Thymus (tissue), 11 donors: ENCODE measurements around the gene CFAP298. TPM values are rescaled to one million over a fixed set of nuclear protein-coding genes. Genes with fewer than 3 reads are reported as not detected.

ENCODE experiments used
- DNase-seq, 9 donors: peaks; one replicate each; pipeline ENCODE4 v3.0.0-alpha.2; 2013; ENCODE audit warnings: low spot score in 9 of 9, low read depth in 6 of 9, missing footprints in 1 of 9
- H3K27ac ChIP-seq, 2 donors: one replicate each; pipeline ENCODE4 v1.5.1; 2013; ENCODE audit warnings: control low read depth in 1 of 2, low read depth in 1 of 2, low read length in 1 of 2, mild to moderate bottlenecking in 1 of 2, moderate library complexity in 1 of 2
- H3K27me3 ChIP-seq, 2 donors: one replicate each; pipeline ENCODE4 v1.5.1; 2013; ENCODE audit warnings: low read length in 1 of 2; ENCODE audit not compliant: control insufficient read depth in 2 of 2, insufficient read depth in 1 of 2
- H3K36me3 ChIP-seq, 2 donors: one replicate each; pipeline ENCODE4 v1.5.1; 2013; ENCODE audit warnings: low read length in 1 of 2, mild to moderate bottlenecking in 1 of 2, moderate library complexity in 1 of 2; ENCODE audit not compliant: control insufficient read depth in 2 of 2, insufficient read depth in 2 of 2
- H3K4me1 ChIP-seq, 2 donors: one replicate each; pipeline ENCODE4 v1.5.1; 2013; ENCODE audit warnings: low read length in 2 of 2; ENCODE audit not compliant: control insufficient read depth in 2 of 2, insufficient read depth in 2 of 2
- H3K4me3 ChIP-seq, 2 donors: one replicate each; pipeline ENCODE4 v1.5.1; 2013; ENCODE audit warnings: low read length in 2 of 2, control low read depth in 1 of 2, mild to moderate bottlenecking in 1 of 2
- H3K9me3 ChIP-seq, 2 donors: one replicate each; pipeline ENCODE4 v1.5.1; 2013; ENCODE audit warnings: low read length in 1 of 2, mild to moderate bottlenecking in 1 of 2; ENCODE audit not compliant: control insufficient read depth in 2 of 2, insufficient read depth in 1 of 2
- WGBS: extraction: QIAGEN DNeasy Blood & Tissue Kit; methylation state at CpG from one replicate; pipeline ENCODE4 v1.1.7; 2013; 5-methylcytosine and 5-hydroxymethylcytosine counted together
- polyA plus RNA-seq: library from polyadenylated mRNA; stranded (reverse); fragments of 200-250 nt; gene quantifications from one replicate; pipeline ENCODE4 v1.2.3, GENCODE V29; 2013
- total RNA-seq: library from RNA; stranded (reverse); fragments of 120-200 nt; gene quantifications from one replicate; pipeline ENCODE4 v1.2.4, GENCODE V29; 2013
- donor health status: healthy.

The CFAP298 gene
- total and polyA plus RNA-seq, 2 donors, result 43.5 to 44.6 TPM

DNA sequence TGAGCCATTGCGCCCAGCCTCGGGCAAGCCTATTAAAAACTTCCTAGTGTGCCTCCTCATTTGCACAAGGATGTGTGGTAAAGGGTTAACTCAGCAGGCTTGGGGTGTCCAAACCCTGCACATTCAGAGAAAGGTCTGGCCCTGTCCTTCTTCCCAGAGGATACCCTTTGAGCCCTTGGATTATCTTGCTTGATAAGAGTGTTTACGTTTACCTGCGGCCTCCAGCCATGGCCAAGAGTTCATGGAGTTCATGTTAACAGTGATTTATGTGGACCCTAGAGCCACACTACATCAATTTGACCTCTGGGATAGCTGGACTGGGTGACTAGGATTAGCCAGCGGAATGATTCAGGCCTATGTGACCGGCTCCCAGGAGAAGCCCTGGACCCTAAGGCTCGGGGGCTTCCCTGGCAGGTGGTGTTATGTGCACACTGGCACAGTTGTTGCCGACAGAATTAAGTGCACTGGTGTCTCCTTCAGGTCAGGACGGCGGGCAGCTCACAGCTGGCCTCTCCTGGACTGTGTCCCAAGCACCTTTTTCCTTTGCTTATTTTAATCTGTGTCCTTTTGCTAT, 19.2 kb downstream of the CFAP298 start:
- peaks cover 0 to 3% of the 10 kb centered on the region in 2 donors for H3K36me3 ChIP-seq
- H3K9me3 ChIP-seq, result no peaks in the 10 kb centered on the region
- no peaks in the 10 kb centered on the region for H3K4me1 ChIP-seq
- DNase-seq, result no peak
- H3K27ac ChIP-seq, result no peak overlapping the region
- no peak overlapping the region for H3K4me3 ChIP-seq
- H3K27me3 ChIP-seq, result no peaks in the 10 kb centered on the region
- 96% methylated on average over 10 of the region's 10 CpGs for WGBS

GRCh38 chr21:32590130-32590529, 22.0 kb downstream of the CFAP298 start:
- Histone ChIP-seq H3K36me3 (no peaks in the 10 kb centered on the region), H3K27me3 (no peaks in the 10 kb centered on the region), H3K9me3 (no peaks in the 10 kb centered on the region), H3K27ac (no peak overlapping the region), H3K4me1 (no peaks in the 10 kb centered on the region), H3K4me3 (no peak overlapping the region)
- DNase-seq, result no peak
- 96% methylated on average over 4 of the region's 4 CpGs for WGBS

DNA sequence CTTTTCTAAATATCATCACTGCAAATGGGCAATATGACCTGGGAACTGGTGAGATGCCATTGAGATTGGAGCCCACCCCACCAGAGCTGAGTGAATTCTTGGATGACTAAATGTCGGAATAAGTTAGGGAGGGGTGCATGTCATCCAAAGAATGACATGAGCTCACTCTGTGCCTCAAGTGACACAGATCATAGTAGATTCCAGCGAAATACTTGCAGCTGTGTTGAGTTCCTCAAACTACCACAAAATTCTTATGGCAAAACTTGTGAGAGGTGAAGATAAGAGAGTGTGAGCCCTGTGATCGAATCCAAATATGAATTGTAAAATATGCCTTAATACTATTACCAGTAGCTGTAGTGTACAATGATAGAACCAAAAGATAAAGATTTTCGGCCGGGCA, 24.5 kb downstream of the CFAP298 start:
- H3K36me3 ChIP-seq, result no peaks in the 10 kb centered on the region
- H3K9me3 ChIP-seq, result no peaks in the 10 kb centered on the region
- no peaks in the 10 kb centered on the region for H3K4me1 ChIP-seq
- DNase-seq, result no peak
- no peak overlapping the region for H3K4me3 ChIP-seq
- WGBS, result 99% methylated on average over 5 of the region's 5 CpGs
- no peaks in the 10 kb centered on the region for H3K27me3 ChIP-seq
- H3K27ac ChIP-seq, result no peak overlapping the region

GRCh38 chr21:32587120-32587519, 25.1 kb downstream of the CFAP298 start:
- no peaks in the 10 kb centered on the region for H3K9me3 ChIP-seq
- no peak for DNase-seq
- H3K27ac ChIP-seq, result no peak overlapping the region
- no peaks in the 10 kb centered on the region for H3K4me1 ChIP-seq
- no peaks in the 10 kb centered on the region for H3K27me3 ChIP-seq
- H3K4me3 ChIP-seq, result no peak overlapping the region
- no peaks in the 10 kb centered on the region for H3K36me3 ChIP-seq
- 95% methylated on average over 13 of the region's 13 CpGs for WGBS

DNA sequence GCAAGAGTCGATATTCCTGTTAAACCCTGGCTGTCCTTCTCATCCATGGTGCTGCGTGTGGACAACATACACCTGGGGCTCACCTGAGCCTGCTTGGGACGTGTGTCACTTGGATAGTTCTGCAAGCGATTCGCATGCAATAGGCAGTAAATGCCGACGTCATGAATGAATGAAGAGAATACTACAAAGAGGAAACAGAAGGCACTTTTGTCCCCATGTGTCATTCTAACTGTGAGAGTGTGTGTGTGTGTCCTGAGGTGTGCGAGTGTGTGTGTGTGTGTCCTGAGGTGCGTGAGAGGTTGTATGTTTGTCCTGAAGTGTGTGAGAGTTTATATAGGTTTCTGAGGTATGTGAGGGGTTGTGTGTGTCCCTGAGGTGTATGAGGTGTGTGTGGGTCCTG, 26.2 kb downstream of the CFAP298 start:
- no peak for DNase-seq
- Histone ChIP-seq H3K4me3 (no peak overlapping the region), H3K27me3 (no peaks in the 10 kb centered on the region), H3K9me3 (no peaks in the 10 kb centered on the region), H3K36me3 (no peaks in the 10 kb centered on the region), H3K4me1 (no peaks in the 10 kb centered on the region), H3K27ac (no peak overlapping the region)
- 96% methylated on average over 9 of the region's 9 CpGs for WGBS

- DNase-seq, result no peak
- H3K4me3 ChIP-seq, result no peak within 1 kb of the TSS
- H3K27ac ChIP-seq, result no peak within 1 kb of the TSS
- WGBS, result 92% methylated on average over 17 of the region's 17 CpGs
- no peaks in the 10 kb centered on the region for H3K9me3 ChIP-seq
- H3K27me3 ChIP-seq, result no peaks in the 10 kb centered on the region
- no peaks in the 10 kb centered on the region for H3K4me1 ChIP-seq
- no peaks in the 10 kb centered on the region for H3K36me3 ChIP-seq
Measured at GRCh38 chr21:32585042-32585710, 27.0 kb downstream of the CFAP298 start, which contains the start of gene TCP10L. TSS of gene TCP10L (minus strand) at chr21:32585523. CDS start at chr21:32584304, 1,219 bp downstream.

GRCh38 chr21:32584472-32584871, 27.7 kb downstream of the CFAP298 start:
- H3K36me3 ChIP-seq, result no peaks in the 10 kb centered on the region
- H3K4me3 ChIP-seq, result no peak overlapping the region
- WGBS, result 89% methylated on average over 8 of the region's 8 CpGs
- no peaks in the 10 kb centered on the region for H3K9me3 ChIP-seq
- H3K4me1 ChIP-seq, result no peaks in the 10 kb centered on the region
- H3K27ac ChIP-seq, result no peak overlapping the region
- no peak for DNase-seq
- no peaks in the 10 kb centered on the region for H3K27me3 ChIP-seq

DNA sequence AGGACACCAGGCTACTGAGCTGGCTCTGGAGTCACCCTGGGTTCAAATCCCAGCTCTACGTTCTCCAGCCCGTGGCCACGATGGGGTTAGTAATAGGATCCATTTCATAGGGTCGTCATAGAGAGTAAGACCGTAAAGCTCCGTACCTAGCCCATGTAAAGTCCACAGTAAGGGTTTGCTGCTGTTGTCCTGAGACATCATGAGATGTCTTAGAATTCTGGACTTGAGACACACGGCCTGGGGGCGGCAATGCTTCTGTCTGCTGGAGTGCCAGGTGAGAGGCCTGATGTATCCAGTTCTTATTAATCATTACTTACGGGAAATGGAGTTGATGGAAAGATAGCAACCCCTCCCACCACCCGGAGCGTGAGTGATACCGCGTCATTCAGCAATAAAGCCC, 30.4 kb downstream of the CFAP298 start:
- no peak overlapping the region for H3K27ac ChIP-seq
- WGBS, result 97% methylated on average over 13 of the region's 13 CpGs
- H3K36me3 ChIP-seq, result no peaks in the 10 kb centered on the region
- no peak for DNase-seq
- no peaks in the 10 kb centered on the region for H3K9me3 ChIP-seq
- H3K4me3 ChIP-seq, result no peak overlapping the region
- H3K4me1 ChIP-seq, result peaks cover 4 to 12% of the 10 kb centered on the region in 2 donors
- peaks cover 0 to 2% of the 10 kb centered on the region in 2 donors for H3K27me3 ChIP-seq

DNA sequence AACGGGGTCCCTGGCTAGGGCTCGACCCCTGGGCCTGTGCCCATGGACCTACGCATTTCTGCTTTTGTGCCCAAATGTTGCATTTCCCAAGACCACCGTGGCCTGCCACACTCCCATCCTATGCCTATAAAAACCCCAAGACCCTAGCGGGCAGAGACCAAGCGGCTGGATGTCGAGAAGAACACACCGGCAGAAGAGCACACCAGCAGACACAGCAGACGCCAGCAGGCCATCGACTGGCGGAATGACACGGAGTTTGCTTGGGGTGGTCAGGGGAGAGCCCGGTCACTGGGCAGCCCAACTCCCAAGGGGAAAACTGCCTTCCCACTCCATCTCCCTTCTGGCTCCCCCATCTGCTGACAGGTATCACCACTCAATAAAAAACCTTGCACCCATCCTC, 31.2 kb downstream of the CFAP298 start:
- Histone ChIP-seq H3K27ac (no peak overlapping the region), H3K36me3 (no peaks in the 10 kb centered on the region), H3K4me1 (peaks cover 4 to 12% of the 10 kb centered on the region in 2 donors), H3K27me3 (peaks cover 0 to 2% of the 10 kb centered on the region in 2 donors), H3K4me3 (no peak overlapping the region), H3K9me3 (no peaks in the 10 kb centered on the region)
- no peak for DNase-seq
- WGBS, result 99% methylated on average over 13 of the region's 13 CpGs
